Sigmoid colon (tissue), 4 donors: ENCODE data around the gene GNPNAT1.

ENCODE experiments used
- CTCF ChIP-seq, 4 experiments: fragments of 450-650 bp in 3 of 4; fragments of 200-600 bp in 1 of 4; IDR thresholded peaks; one replicate each; pipeline ENCODE4 v1.5.1; 2016 to 2019; ENCODE audit warnings: antibody characterized with exemption in 4 of 4, mild to moderate bottlenecking in 3 of 4, moderate library complexity in 2 of 4
- POLR2A ChIP-seq, 2 donors: fragments of 450-650 bp; IDR thresholded peaks; one replicate each; pipeline ENCODE4 v1.6.1; 2016; ENCODE audit warnings: antibody characterized with exemption in 2 of 2, mild to moderate bottlenecking in 2 of 2, moderate library complexity in 2 of 2
- POLR2AphosphoS5 ChIP-seq, 4 donors: sonication (generic); formaldehyde crosslinking; IDR thresholded peaks; one replicate each; pipeline ENCODE4 v1.6.1; 2017; ENCODE audit warnings: antibody characterized with exemption in 4 of 4

GRCh38 chr14:52769887-52770286, 21.5 kb downstream of the GNPNAT1 start:
- TF ChIP-seq POLR2A (IDR thresholded peaks at IDR 0.05) (no peak), CTCF (IDR thresholded peaks at IDR 0.05) (no peak), POLR2AphosphoS5 (IDR thresholded peaks at IDR 0.05) (no peak)
